ENCODE data around the gene LTB4R2. TPM values are rescaled to one million over a fixed set of nuclear protein-coding genes. Genes with fewer than 3 reads are reported as not detected.

Gene LTB4R2
- total RNA-seq, 1 donor from 2014 or later: 13.3 TPM

DNA sequence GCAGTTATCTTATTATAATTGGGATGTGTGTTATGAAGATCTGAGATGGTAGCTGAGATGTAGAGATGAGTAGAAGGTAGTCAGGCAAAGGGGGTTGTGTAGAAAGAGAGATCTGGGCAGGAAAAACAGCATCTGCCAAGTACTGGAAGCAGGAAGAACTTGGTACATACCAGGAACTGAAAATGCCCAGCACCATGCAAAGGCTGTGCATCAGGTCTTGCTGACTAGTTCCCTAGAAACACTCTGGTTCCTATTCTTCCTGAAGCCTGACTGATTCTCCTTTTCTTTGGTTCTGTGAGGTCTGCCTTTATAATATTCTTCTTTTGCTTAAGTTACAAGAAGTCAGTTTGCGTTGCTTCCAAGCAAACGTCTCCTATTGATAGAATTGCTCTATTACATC lies 51.4 kb downstream of the LTB4R2 start:
- TF ChIP-seq, protein P1, sequence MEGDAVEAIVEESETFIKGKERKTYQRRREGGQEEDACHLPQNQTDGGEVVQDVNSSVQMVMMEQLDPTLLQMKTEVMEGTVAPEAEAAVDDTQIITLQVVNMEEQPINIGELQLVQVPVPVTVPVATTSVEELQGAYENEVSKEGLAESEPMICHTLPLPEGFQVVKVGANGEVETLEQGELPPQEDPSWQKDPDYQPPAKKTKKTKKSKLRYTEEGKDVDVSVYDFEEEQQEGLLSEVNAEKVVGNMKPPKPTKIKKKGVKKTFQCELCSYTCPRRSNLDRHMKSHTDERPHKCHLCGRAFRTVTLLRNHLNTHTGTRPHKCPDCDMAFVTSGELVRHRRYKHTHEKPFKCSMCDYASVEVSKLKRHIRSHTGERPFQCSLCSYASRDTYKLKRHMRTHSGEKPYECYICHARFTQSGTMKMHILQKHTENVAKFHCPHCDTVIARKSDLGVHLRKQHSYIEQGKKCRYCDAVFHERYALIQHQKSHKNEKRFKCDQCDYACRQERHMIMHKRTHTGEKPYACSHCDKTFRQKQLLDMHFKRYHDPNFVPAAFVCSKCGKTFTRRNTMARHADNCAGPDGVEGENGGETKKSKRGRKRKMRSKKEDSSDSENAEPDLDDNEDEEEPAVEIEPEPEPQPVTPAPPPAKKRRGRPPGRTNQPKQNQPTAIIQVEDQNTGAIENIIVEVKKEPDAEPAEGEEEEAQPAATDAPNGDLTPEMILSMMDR (IDR thresholded peaks at IDR 0.05; ENCODE audit: unreplicated experiment): no peak
- H3K36me3 Mint-ChIP-seq (ENCODE audit: low read depth, unreplicated experiment): peaks cover 5% of the 10 kb centered on the region
- no peak overlapping the region for H3K4me3 Mint-ChIP-seq (ENCODE audit: unreplicated experiment)
- H3K4me1 Mint-ChIP-seq (ENCODE audit: unreplicated experiment): peaks cover 13% of the 10 kb centered on the region
- peaks cover 11% of the 10 kb centered on the region for H3K27me3 Mint-ChIP-seq (ENCODE audit: unreplicated experiment)
- no peaks in the 10 kb centered on the region for H3K9me3 Mint-ChIP-seq (ENCODE audit: unreplicated experiment)
- H3K27ac Mint-ChIP-seq (ENCODE audit: unreplicated experiment): no peak overlapping the region
- no peak for DNase-seq (ENCODE audit: low spot score)

Other genes starting within 250 kb of the LTB4R2 start
- gene CPNE6, start 238.6 kb upstream of the LTB4R2 start, total RNA-seq (ENCODE audit: unreplicated experiment): not detected
- 23.9 TPM for gene PCK2, start 215.8 kb upstream of the LTB4R2 start, total RNA-seq (ENCODE audit: unreplicated experiment)
- 38.2 TPM for gene DCAF11, start 195.4 kb upstream of the LTB4R2 start, total RNA-seq (ENCODE audit: unreplicated experiment)
- 1.2 TPM for gene NRL, start 195.2 kb upstream of the LTB4R2 start, total RNA-seq (ENCODE audit: unreplicated experiment)
- gene FITM1, start 179.5 kb upstream of the LTB4R2 start, total RNA-seq (ENCODE audit: unreplicated experiment): 0.59 TPM
- gene PSME1, start 173.9 kb upstream of the LTB4R2 start, total RNA-seq (ENCODE audit: unreplicated experiment): 43.6 TPM
- gene EMC9, start 168.5 kb upstream of the LTB4R2 start, total RNA-seq (ENCODE audit: unreplicated experiment): 16.7 TPM
- 73.6 TPM for gene PSME2, start 163.5 kb upstream of the LTB4R2 start, total RNA-seq (ENCODE audit: unreplicated experiment)
- 90.2 TPM for gene RNF31, start 162.6 kb upstream of the LTB4R2 start, total RNA-seq (ENCODE audit: unreplicated experiment)
- gene IRF9, start 148.9 kb upstream of the LTB4R2 start, total RNA-seq (ENCODE audit: unreplicated experiment): 25.7 TPM
- gene REC8, start 138.1 kb upstream of the LTB4R2 start, total RNA-seq (ENCODE audit: unreplicated experiment): 31.8 TPM
- 29.0 TPM for gene IPO4, start 121.3 kb upstream of the LTB4R2 start, total RNA-seq (ENCODE audit: unreplicated experiment)
- 41.8 TPM for gene TM9SF1, start 114.7 kb upstream of the LTB4R2 start, total RNA-seq (ENCODE audit: unreplicated experiment)
- not detected for gene TSSK4, start 104.4 kb upstream of the LTB4R2 start, total RNA-seq (ENCODE audit: unreplicated experiment)
- gene CHMP4A, start 96.7 kb upstream of the LTB4R2 start, total RNA-seq (ENCODE audit: unreplicated experiment): 34.3 TPM
- 17.4 TPM for gene MDP1, start 94.1 kb upstream of the LTB4R2 start, total RNA-seq (ENCODE audit: unreplicated experiment)
- 154 TPM for gene NEDD8, start 77.8 kb upstream of the LTB4R2 start, total RNA-seq (ENCODE audit: unreplicated experiment)
- gene GMPR2, start 77.2 kb upstream of the LTB4R2 start, total RNA-seq (ENCODE audit: unreplicated experiment): 61.3 TPM
- gene TINF2, start 67.5 kb upstream of the LTB4R2 start, total RNA-seq (ENCODE audit: unreplicated experiment): 25.4 TPM
- 1.7 TPM for gene TGM1, start 47.0 kb upstream of the LTB4R2 start, total RNA-seq (ENCODE audit: unreplicated experiment)
- 17.7 TPM for gene RABGGTA, start 38.5 kb upstream of the LTB4R2 start, total RNA-seq (ENCODE audit: unreplicated experiment)
- gene DHRS1, start 10.4 kb upstream of the LTB4R2 start, total RNA-seq (ENCODE audit: unreplicated experiment): 17.7 TPM
- gene NOP9, start 10.3 kb upstream of the LTB4R2 start, total RNA-seq (ENCODE audit: unreplicated experiment): 27.2 TPM
- gene CIDEB, start 2.2 kb upstream of the LTB4R2 start, total RNA-seq (ENCODE audit: unreplicated experiment): 0.82 TPM
- 9.5 TPM for gene LTB4R, start 1.4 kb downstream of the LTB4R2 start, total RNA-seq (ENCODE audit: unreplicated experiment)
- 74.6 TPM for gene ADCY4, start 24.9 kb downstream of the LTB4R2 start, total RNA-seq (ENCODE audit: unreplicated experiment)
- 2.6 TPM for gene RIPK3, start 29.9 kb downstream of the LTB4R2 start, total RNA-seq (ENCODE audit: unreplicated experiment)
- gene NFATC4, start 58.0 kb downstream of the LTB4R2 start, total RNA-seq (ENCODE audit: unreplicated experiment): 42.4 TPM
- gene NYNRIN, start 88.9 kb downstream of the LTB4R2 start, total RNA-seq (ENCODE audit: unreplicated experiment): 49.0 TPM
- gene CBLN3, start 119.5 kb downstream of the LTB4R2 start, total RNA-seq (ENCODE audit: unreplicated experiment): 1.5 TPM
- 43.8 TPM for gene KHNYN, start 119.8 kb downstream of the LTB4R2 start, total RNA-seq (ENCODE audit: unreplicated experiment)
- 34.9 TPM for gene SDR39U1, start 132.6 kb downstream of the LTB4R2 start, total RNA-seq (ENCODE audit: unreplicated experiment)
- not detected for gene CMA1, start 198.1 kb downstream of the LTB4R2 start, total RNA-seq (ENCODE audit: unreplicated experiment)